ENCODE data around the gene TUBA1C. TPM values are rescaled to one million over a fixed set of nuclear protein-coding genes. Genes with fewer than 3 reads are reported as not detected.
A peak's percentile ranks its signal among the peaks of the same experiment; 100 is the strongest.

TUBA1C gene
- total RNA-seq, 1 donor, result 321 TPM

DNA sequence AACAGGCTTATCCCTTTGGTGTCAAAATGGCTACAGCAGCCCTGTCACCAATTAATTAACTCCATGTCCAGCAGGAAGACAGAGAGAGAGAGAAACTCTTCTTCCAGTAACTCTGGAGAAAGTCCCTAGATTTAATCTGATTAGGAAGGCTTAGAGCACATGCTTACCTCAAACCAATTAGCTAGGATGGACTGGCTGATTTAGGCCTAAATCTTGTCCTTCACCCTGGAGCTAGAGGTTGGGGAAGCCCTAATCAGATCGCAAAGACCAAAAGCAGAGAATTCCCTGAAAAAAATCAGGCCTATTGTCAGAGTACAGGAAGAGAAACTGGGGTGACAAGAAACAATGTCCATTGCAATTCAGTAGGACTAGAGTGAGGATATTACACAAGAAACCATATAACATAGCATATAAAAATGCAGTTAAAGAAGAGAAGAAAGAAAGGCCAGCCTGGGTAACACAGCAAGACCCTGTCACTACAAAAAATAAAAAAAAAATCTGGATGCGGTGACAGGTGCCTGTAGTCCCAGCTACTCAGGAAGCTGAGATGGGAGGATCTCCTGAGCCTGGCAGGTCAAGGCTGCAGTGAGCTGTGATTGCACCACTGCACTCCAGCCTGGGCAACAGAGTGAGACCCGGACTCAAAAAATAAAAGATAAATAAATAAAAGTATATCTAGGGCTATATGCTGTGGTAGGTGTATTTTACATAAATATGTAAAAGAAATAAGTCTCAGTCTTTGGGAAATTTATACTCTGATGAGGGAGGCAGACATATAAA, 41.1 kb upstream of the TUBA1C start:
- Histone ChIP-seq H3K27me3 (ENCODE audit: insufficient read depth, low read length) (no peaks in the 10 kb centered on the region), H4K20me1 (ENCODE audit: insufficient read depth, low read length) (no peaks in the 10 kb centered on the region), H3K4me2 (ENCODE audit: insufficient read depth, low read length) (no peak overlapping the region), H2AFZ (ENCODE audit: low read length) (peak overlapping the region; percentile 16), H3K4me3 (ENCODE audit: insufficient read depth, low read length) (no peak overlapping the region), H3K79me2 (ENCODE audit: insufficient read depth, low read length) (no peaks in the 10 kb centered on the region), H3K9me3 (ENCODE audit: low read depth, low read length) (no peaks in the 10 kb centered on the region), H3K27ac (ENCODE audit: low read depth, low read length) (peak overlapping the region; percentile 72), H3K4me1 (ENCODE audit: insufficient read depth, low read length) (peaks cover 7% of the 10 kb centered on the region), H3K36me3 (ENCODE audit: insufficient read depth, low read length) (no peaks in the 10 kb centered on the region)
- TF ChIP-seq CTCF (IDR thresholded peaks at IDR 0.05; ENCODE audit: extremely low read depth, low read depth, low read length), result no peak
- no peak for DNase-seq (ENCODE audit: insufficient read length, low spot score, missing footprints)

GRCh38 chr12:49225576-49226166, 39.2 kb upstream of the TUBA1C start:
- Histone ChIP-seq H2AFZ (ENCODE audit: low read length) (peak overlapping the region; percentile 27), H3K27me3 (ENCODE audit: insufficient read depth, low read length) (no peaks in the 10 kb centered on the region), H3K27ac (ENCODE audit: low read depth, low read length) (no peak overlapping the region), H3K4me2 (ENCODE audit: insufficient read depth, low read length) (no peak overlapping the region), H3K36me3 (ENCODE audit: insufficient read depth, low read length) (no peaks in the 10 kb centered on the region), H3K4me3 (ENCODE audit: insufficient read depth, low read length) (no peak overlapping the region), H3K79me2 (ENCODE audit: insufficient read depth, low read length) (no peaks in the 10 kb centered on the region), H3K9me3 (ENCODE audit: low read depth, low read length) (no peaks in the 10 kb centered on the region), H3K4me1 (ENCODE audit: insufficient read depth, low read length) (peaks cover 7% of the 10 kb centered on the region), H4K20me1 (ENCODE audit: insufficient read depth, low read length) (no peaks in the 10 kb centered on the region)
- TF ChIP-seq CTCF (IDR thresholded peaks at IDR 0.05; ENCODE audit: extremely low read depth, low read depth, low read length), result peak; percentile 25
- no peak for DNase-seq (ENCODE audit: insufficient read length, low spot score, missing footprints)

DNA sequence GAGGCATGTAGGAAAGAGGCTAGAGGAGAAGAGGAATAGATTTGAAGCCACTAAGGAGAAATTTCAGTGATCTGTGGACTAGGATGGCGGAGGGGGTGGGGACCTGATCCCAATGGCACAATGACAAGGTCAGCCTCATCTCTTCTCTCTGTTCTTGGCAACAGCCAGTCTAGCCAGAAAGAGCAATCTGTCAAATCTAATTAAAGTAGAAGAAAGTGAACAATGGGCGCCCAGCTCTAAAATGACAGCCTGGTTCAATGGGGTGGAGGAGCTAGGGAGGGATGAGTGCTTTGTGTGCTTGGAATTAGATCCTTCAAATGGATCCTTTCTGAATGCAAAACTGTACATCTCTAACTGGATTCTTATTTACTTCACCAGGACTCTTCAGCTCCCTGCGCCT, 37.2 kb upstream of the TUBA1C start:
- Histone ChIP-seq H3K4me2 (ENCODE audit: insufficient read depth, low read length) (no peak overlapping the region), H2AFZ (ENCODE audit: low read length) (no peak overlapping the region), H3K4me1 (ENCODE audit: insufficient read depth, low read length) (peaks cover 6% of the 10 kb centered on the region), H3K4me3 (ENCODE audit: insufficient read depth, low read length) (no peak overlapping the region), H3K9me3 (ENCODE audit: low read depth, low read length) (no peaks in the 10 kb centered on the region), H3K79me2 (ENCODE audit: insufficient read depth, low read length) (no peaks in the 10 kb centered on the region), H3K27ac (ENCODE audit: low read depth, low read length) (no peak overlapping the region), H3K36me3 (ENCODE audit: insufficient read depth, low read length) (no peaks in the 10 kb centered on the region), H3K27me3 (ENCODE audit: insufficient read depth, low read length) (no peaks in the 10 kb centered on the region), H4K20me1 (ENCODE audit: insufficient read depth, low read length) (no peaks in the 10 kb centered on the region)
- TF ChIP-seq CTCF (IDR thresholded peaks at IDR 0.05; ENCODE audit: extremely low read depth, low read depth, low read length), result no peak
- no peak for DNase-seq (ENCODE audit: insufficient read length, low spot score, missing footprints)

DNA sequence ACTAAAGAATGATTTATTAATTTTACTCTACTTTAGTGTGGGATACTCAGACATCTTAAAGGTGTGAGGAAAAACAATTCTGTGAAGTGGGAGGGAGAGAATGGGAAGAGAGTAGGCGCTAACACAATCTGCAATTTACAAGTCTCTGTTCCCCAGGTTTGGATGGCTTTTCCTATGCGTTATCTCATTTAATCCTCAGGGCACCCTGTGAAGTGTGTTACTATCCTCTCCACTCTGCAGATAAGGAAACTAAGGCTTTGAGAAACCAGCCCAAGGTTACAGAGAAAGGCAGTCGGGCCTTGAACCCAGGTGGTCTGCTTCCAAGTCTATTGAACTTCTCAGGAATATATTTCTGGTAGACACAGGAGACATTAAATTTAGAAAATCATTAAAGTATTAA, 36.2 kb upstream of the TUBA1C start:
- Histone ChIP-seq H3K27me3 (ENCODE audit: insufficient read depth, low read length) (no peaks in the 10 kb centered on the region), H3K4me2 (ENCODE audit: insufficient read depth, low read length) (no peak overlapping the region), H3K27ac (ENCODE audit: low read depth, low read length) (no peak overlapping the region), H3K79me2 (ENCODE audit: insufficient read depth, low read length) (no peaks in the 10 kb centered on the region), H3K4me3 (ENCODE audit: insufficient read depth, low read length) (no peak overlapping the region), H3K4me1 (ENCODE audit: insufficient read depth, low read length) (no peaks in the 10 kb centered on the region), H3K36me3 (ENCODE audit: insufficient read depth, low read length) (no peaks in the 10 kb centered on the region), H2AFZ (ENCODE audit: low read length) (no peak overlapping the region), H3K9me3 (ENCODE audit: low read depth, low read length) (no peaks in the 10 kb centered on the region), H4K20me1 (ENCODE audit: insufficient read depth, low read length) (no peaks in the 10 kb centered on the region)
- DNase-seq (ENCODE audit: insufficient read length, low spot score, missing footprints), result no peak
- no peak for TF ChIP-seq CTCF (IDR thresholded peaks at IDR 0.05; ENCODE audit: extremely low read depth, low read depth, low read length)

All from osteoblast (primary cell).